ENCODE measurements around the gene BAG3.

BAG3 gene

GRCh38 chr10:119667562-119668328 is 16.6 kb downstream of the BAG3 start:
- no peak for DNase-seq

- DNase-seq = no peak
Measured at GRCh38 chr10:119668461-119668860, 17.3 kb downstream of the BAG3 start.

GRCh38 chr10:119669331-119669730 is 18.2 kb downstream of the BAG3 start:
- DNase-seq = no peak

GRCh38 chr10:119669975-119670640 is 18.9 kb downstream of the BAG3 start:
- DNase-seq = no peak

GRCh38 chr10:119670717-119671116 is 19.5 kb downstream of the BAG3 start:
- DNase-seq = no peak

- no peak for DNase-seq
Measured at GRCh38 chr10:119671381-119671780, 20.2 kb downstream of the BAG3 start.

GRCh38 chr10:119672291-119672690 is 21.1 kb downstream of the BAG3 start:
- no peak for DNase-seq

- no peak for DNase-seq
Measured at GRCh38 chr10:119673271-119673670, 22.1 kb downstream of the BAG3 start.

GRCh38 chr10:119675483-119676170 is 24.4 kb downstream of the BAG3 start:
- DNase-seq = no peak

GRCh38 chr10:119677126-119677525 is 25.9 kb downstream of the BAG3 start:
- DNase-seq = no peak

GRCh38 chr10:119677904-119678755 is 26.9 kb downstream of the BAG3 start:
- DNase-seq = no peak

- no peak for DNase-seq
Measured at GRCh38 chr10:119679480-119679829, 28.3 kb downstream of the BAG3 start.

- no peak for DNase-seq
Measured at GRCh38 chr10:119680050-119680449, 28.9 kb downstream of the BAG3 start.

- DNase-seq = no peak
Measured at GRCh38 chr10:119680650-119681081, 29.5 kb downstream of the BAG3 start.

GRCh38 chr10:119686465-119687191 is 35.4 kb downstream of the BAG3 start:
- peak; percentile 93 for DNase-seq

- DNase-seq = no peak
Measured at GRCh38 chr10:119687192-119688032, 36.2 kb downstream of the BAG3 start.

GRCh38 chr10:119688033-119688508 is 36.9 kb downstream of the BAG3 start:
- no peak for DNase-seq

GRCh38 chr10:119689016-119689580 is 37.9 kb downstream of the BAG3 start:
- no peak for DNase-seq

- no peak for DNase-seq
Measured at GRCh38 chr10:119691726-119692125, 40.5 kb downstream of the BAG3 start.

- DNase-seq = no peak
Measured at GRCh38 chr10:119693262-119693957, 42.2 kb downstream of the BAG3 start.
